GM12873 (cell line): ENCODE measurements around the gene EN2.

Source experiments
- CTCF ChIP-seq: IDR thresholded peaks from 2 replicates; pipeline ENCODE4 v1.5.1; 2012; ENCODE audit warnings: low read depth, mild to moderate bottlenecking, moderate library complexity, low read length, control low read depth; ENCODE audit not compliant: insufficient read depth; ENCODE audit errors: missing control alignments

Gene EN2

GRCh38 chr7:155494551-155494950 is 36.6 kb downstream of the EN2 start:
- TF ChIP-seq CTCF: no peak

GRCh38 chr7:155495440-155496248 is 37.7 kb downstream of the EN2 start:
- TF ChIP-seq CTCF: no peak

GRCh38 chr7:155496267-155497005 is 38.5 kb downstream of the EN2 start:
- TF ChIP-seq CTCF: no peak

- TF ChIP-seq CTCF: no peak
Observed at GRCh38 chr7:155497149-155497901, 39.4 kb downstream of the EN2 start.

- TF ChIP-seq CTCF: no peak
Observed at GRCh38 chr7:155505422-155505793, 47.5 kb downstream of the EN2 start.

- no peak for TF ChIP-seq CTCF
Observed at GRCh38 chr7:155506854-155507337, 49.0 kb downstream of the EN2 start.

GRCh38 chr7:155507576-155507975 is 49.6 kb downstream of the EN2 start:
- no peak for TF ChIP-seq CTCF
